HTR-8/SVneo (cell line): ENCODE data around the gene RRP36.

Experiments
- DNase-seq: peaks from one replicate; pipeline ENCODE4 v3.0.0; 2011; ENCODE audit warnings: low spot score, mixed read lengths; ENCODE audit not compliant: insufficient read length
- FAIRE-seq: peaks from 2 replicates; lab custom pipeline; 2011; peaks lifted over from hg19 to GRCh38; lab: Jason Lieb, UNC

Gene RRP36

GRCh38 chr6:43060034-43060754, 38.8 kb downstream of the RRP36 start:
- DNase-seq, result peak; percentile 33
- no peak for FAIRE-seq

- no peak for FAIRE-seq
- DNase-seq, result no peak
These were observed 39.6 kb downstream of the RRP36 start for GRCh38 chr6:43060755-43061633.

GRCh38 chr6:43061861-43062260, 40.4 kb downstream of the RRP36 start:
- no peak for FAIRE-seq
- no peak for DNase-seq

- FAIRE-seq, result no peak
- DNase-seq, result no peak
These were observed 41.4 kb downstream of the RRP36 start for GRCh38 chr6:43062818-43063217.

- DNase-seq (peak; percentile 79), FAIRE-seq (peak; percentile 13)
These were observed 48.7 kb downstream of the RRP36 start for GRCh38 chr6:43070028-43070632.

- DNase-seq, result no peak
- no peak for FAIRE-seq
These were observed 53.6 kb downstream of the RRP36 start for GRCh38 chr6:43074847-43075669.

GRCh38 chr6:43075670-43076463, 54.4 kb downstream of the RRP36 start, which contains the start of gene PTK7:
TSS of gene PTK7 (plus strand) at chr6:43076314. CDS start at chr6:43076489, 175 bp downstream.
- peak; percentile 80 for FAIRE-seq
- peak; percentile 78 for DNase-seq

GRCh38 chr6:43076464-43077332, 55.3 kb downstream of the RRP36 start:
- FAIRE-seq (peak; percentile 20), DNase-seq (no peak)

GRCh38 chr6:43077333-43077809, 55.9 kb downstream of the RRP36 start:
- FAIRE-seq, result no peak
- DNase-seq, result no peak

- FAIRE-seq (no peak), DNase-seq (no peak)
These were observed 56.6 kb downstream of the RRP36 start for GRCh38 chr6:43077981-43078511.

- FAIRE-seq (no peak), DNase-seq (no peak)
These were observed 57.3 kb downstream of the RRP36 start for GRCh38 chr6:43078691-43079090.
